Duodenal mucosa (tissue), 2 donors: ENCODE results near the gene HNRNPAB.
"Not testable (repeated sequence)": the region's sequence is repeated elsewhere in the genome, so short reads cannot be mapped to it uniquely, and the experiment has no call there.

ENCODE experiments used
- H3K27ac ChIP-seq: one replicate; pipeline ENCODE4 v1.7.0; 2013; ENCODE audit warnings: low read depth, low read length
- H3K27me3 ChIP-seq, 2 donors: one replicate each; pipeline ENCODE4 v1.7.0; 2013; ENCODE audit warnings: low read length in 2 of 2, control low read depth in 1 of 2; ENCODE audit not compliant: insufficient read depth in 2 of 2, control insufficient read depth in 1 of 2
- H3K36me3 ChIP-seq, 2 donors: one replicate each; pipeline ENCODE4 v1.7.0; 2013; ENCODE audit warnings: low read length in 2 of 2, control low read depth in 1 of 2; ENCODE audit not compliant: insufficient read depth in 2 of 2, control insufficient read depth in 1 of 2
- H3K4me1 ChIP-seq, 2 donors: one replicate each; pipeline ENCODE4 v1.7.0; 2013; ENCODE audit warnings: low read length in 2 of 2, control low read depth in 1 of 2; ENCODE audit not compliant: insufficient read depth in 2 of 2, control insufficient read depth in 1 of 2
- H3K4me3 ChIP-seq, 2 donors: one replicate each; pipeline ENCODE4 v1.7.0; 2013; ENCODE audit warnings: low read length in 2 of 2, low read depth in 1 of 2
- H3K9ac ChIP-seq, 2 donors: one replicate each; pipeline ENCODE4 v1.7.0; 2013; ENCODE audit warnings: low read length in 2 of 2, low read depth in 1 of 2
- H3K9me3 ChIP-seq, 2 donors: one replicate each; pipeline ENCODE4 v1.7.0; 2013; ENCODE audit warnings: low read length in 2 of 2, control low read depth in 1 of 2; ENCODE audit not compliant: control insufficient read depth in 1 of 2

Gene HNRNPAB

GRCh38 chr5:178228609-178229008 is 24.3 kb downstream of the HNRNPAB start:
- no peaks in the 10 kb centered on the region for H3K9me3 ChIP-seq
- no peak overlapping the region for H3K4me3 ChIP-seq
- H3K27ac ChIP-seq: no peak overlapping the region
- peaks cover 39 to 43% of the 10 kb centered on the region in 2 donors for H3K4me1 ChIP-seq
- no peak overlapping the region for H3K9ac ChIP-seq
- H3K27me3 ChIP-seq: no peaks in the 10 kb centered on the region
- H3K36me3 ChIP-seq: peaks cover 34 to 55% of the 10 kb centered on the region in 2 donors

GRCh38 chr5:178229111-178229510 is 24.8 kb downstream of the HNRNPAB start:
- not testable (repeated sequence) for H3K9me3 ChIP-seq, H3K4me3 ChIP-seq, H3K27ac ChIP-seq, H3K9ac ChIP-seq, H3K27me3 ChIP-seq
- Histone ChIP-seq H3K4me1 (peaks cover 39 to 43% of the 10 kb centered on the region in 2 donors), H3K36me3 (peaks cover 34 to 51% of the 10 kb centered on the region in 2 donors)

GRCh38 chr5:178229861-178230260 is 25.5 kb downstream of the HNRNPAB start:
- Histone ChIP-seq H3K36me3 (peaks cover 34 to 44% of the 10 kb centered on the region in 2 donors), H3K27ac (no peak overlapping the region), H3K4me3 (no peak overlapping the region), H3K4me1 (peaks cover 39 to 47% of the 10 kb centered on the region in 2 donors), H3K9me3 (no peaks in the 10 kb centered on the region), H3K27me3 (no peaks in the 10 kb centered on the region), H3K9ac (peak overlapping the region in 1 of 2 donors; percentile 0)

- H3K36me3 ChIP-seq: peaks cover 34 to 36% of the 10 kb centered on the region in 2 donors
- peak overlapping the region; percentile 78 to 91 for H3K4me3 ChIP-seq
Measured at GRCh38 chr5:178230879-178231538, 26.7 kb downstream of the HNRNPAB start.

GRCh38 chr5:178231539-178232123 is 27.3 kb downstream of the HNRNPAB start:
- Histone ChIP-seq H3K27me3 (no peaks in the 10 kb centered on the region), H3K9me3 (no peaks in the 10 kb centered on the region), H3K27ac (peak overlapping the region; percentile 93), H3K4me3 (peak overlapping the region; percentile 78 to 91), H3K36me3 (peaks cover 34% of the 10 kb centered on the region in 2 donors), H3K4me1 (peaks cover 43 to 50% of the 10 kb centered on the region in 2 donors), H3K9ac (peak overlapping the region; percentile 88 to 91)

More at GRCh38 chr5:178230879-178231538, 26.7 kb downstream of the HNRNPAB start:
- peak overlapping the region; percentile 88 to 91 for H3K9ac ChIP-seq
- peak overlapping the region; percentile 93 for H3K27ac ChIP-seq
- no peaks in the 10 kb centered on the region for H3K9me3 ChIP-seq
- peaks cover 39 to 48% of the 10 kb centered on the region in 2 donors for H3K4me1 ChIP-seq
- no peaks in the 10 kb centered on the region for H3K27me3 ChIP-seq

- Histone ChIP-seq H3K27me3 (no peaks in the 10 kb centered on the region), H3K27ac (peak within 1 kb of the TSS; percentile 93), H3K36me3 (peaks cover 31% of the 10 kb centered on the region in 2 donors), H3K9ac (peak within 1 kb of the TSS; percentile 88 to 91), H3K4me1 (peaks cover 48 to 53% of the 10 kb centered on the region in 2 donors), H3K4me3 (peak within 1 kb of the TSS; percentile 78 to 91), H3K9me3 (no peaks in the 10 kb centered on the region)
Measured at GRCh38 chr5:178232124-178232919, 28.0 kb downstream of the HNRNPAB start, which contains the start of gene PHYKPL. TSS of gene PHYKPL (minus strand) at chr5:178232802. CDS start at chr5:178232550, 252 bp downstream.

- peak overlapping the region; percentile 88 to 91 for H3K9ac ChIP-seq
- peaks cover 24 to 25% of the 10 kb centered on the region in 2 donors for H3K36me3 ChIP-seq
- peak overlapping the region; percentile 93 for H3K27ac ChIP-seq
- H3K27me3 ChIP-seq: no peaks in the 10 kb centered on the region
- H3K4me3 ChIP-seq: peak overlapping the region; percentile 78 to 91
- peaks cover 51 to 55% of the 10 kb centered on the region in 2 donors for H3K4me1 ChIP-seq
- H3K9me3 ChIP-seq: no peaks in the 10 kb centered on the region
Measured at GRCh38 chr5:178232920-178233429, 28.6 kb downstream of the HNRNPAB start.

- H3K9ac ChIP-seq: no peak overlapping the region
- H3K27me3 ChIP-seq: no peaks in the 10 kb centered on the region
- no peak overlapping the region for H3K27ac ChIP-seq
- no peak overlapping the region for H3K4me3 ChIP-seq
- H3K4me1 ChIP-seq: peaks cover 59% of the 10 kb centered on the region in 2 donors
- no peaks in the 10 kb centered on the region for H3K9me3 ChIP-seq
- peaks cover 13% of the 10 kb centered on the region in 2 donors for H3K36me3 ChIP-seq
Measured at GRCh38 chr5:178234121-178234749, 29.9 kb downstream of the HNRNPAB start.

GRCh38 chr5:178234750-178235587 is 30.6 kb downstream of the HNRNPAB start:
- no peak overlapping the region for H3K4me3 ChIP-seq
- H3K27ac ChIP-seq: no peak overlapping the region
- peaks cover 53 to 54% of the 10 kb centered on the region in 2 donors for H3K4me1 ChIP-seq
- peaks cover 6% of the 10 kb centered on the region in 2 donors for H3K36me3 ChIP-seq
- H3K9me3 ChIP-seq: no peaks in the 10 kb centered on the region
- peak overlapping the region in 1 of 2 donors; percentile 6 for H3K9ac ChIP-seq
- H3K27me3 ChIP-seq: no peaks in the 10 kb centered on the region
